ENCODE results near the gene PKIG.

PKIG gene

DNA sequence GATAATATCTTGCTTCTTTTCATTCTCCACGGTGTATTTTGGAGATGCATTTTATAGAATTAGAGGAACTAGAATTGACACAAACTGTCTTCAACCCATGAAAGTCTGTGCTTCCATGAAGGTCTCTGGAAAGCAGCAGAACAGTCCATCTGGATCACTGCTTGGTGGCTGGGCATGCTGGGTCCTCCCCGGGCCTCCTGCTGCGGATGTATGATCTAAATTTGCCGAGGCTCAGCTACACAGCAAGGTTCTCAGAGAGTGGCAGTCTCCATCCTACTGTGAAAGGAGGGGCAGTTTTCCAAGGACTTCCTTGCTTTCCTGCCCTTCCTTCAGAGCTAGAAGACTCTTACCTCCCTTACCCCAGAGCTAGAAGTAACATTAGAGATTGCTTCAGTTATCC, 15.1 kb downstream of the PKIG start:
- Histone ChIP-seq H3K4me1 (ENCODE audit: control insufficient read depth in 2 of 2, insufficient read depth in 1 of 2, low read depth in 1 of 2, low read length in 2 of 2) (peaks cover 1 to 15% of the 10 kb centered on the region in 2 donors), H3K27ac (replicated peaks; ENCODE audit: low read length) (no peak overlapping the region), H3K4ac (ENCODE audit: low read length) (no peak overlapping the region), H3K4me2 (ENCODE audit: insufficient read depth, low read length, poor library complexity, severe bottlenecking) (no peak overlapping the region), H2BK120ac (ENCODE audit: low read depth, low read length) (no peak overlapping the region), H3K79me1 (ENCODE audit: low read depth, low read length) (no peaks in the 10 kb centered on the region), H3K9ac (ENCODE audit: low read depth, low read length, poor library complexity) (no peak overlapping the region), H2AK5ac (ENCODE audit: low read depth, low read length) (no peak overlapping the region), H3K23ac (ENCODE audit: low read depth, low read length, poor library complexity) (no peak overlapping the region), H3K18ac (ENCODE audit: low read length) (no peak overlapping the region), H3K14ac (ENCODE audit: low read length) (no peak overlapping the region), H3K27me3 (ENCODE audit: control insufficient read depth in 3 of 3, insufficient read depth in 3 of 3, low read depth in 1 of 3, low read length in 3 of 3) (no peaks in the 10 kb centered on the region), H2BK15ac (ENCODE audit: low read length) (no peak overlapping the region), H3K4me3 (ENCODE audit: low read length in 2 of 2) (no peak overlapping the region), H4K91ac (ENCODE audit: low read depth, low read length, poor library complexity) (no peak overlapping the region), H2AFZ (ENCODE audit: low read length) (no peak overlapping the region), H4K8ac (ENCODE audit: low read depth, low read length) (no peak overlapping the region), H2BK12ac (ENCODE audit: low read length) (no peak overlapping the region), H2BK5ac (ENCODE audit: low read length) (no peak overlapping the region), H3K36me3 (replicated peaks in 1 of 2; ENCODE audit: control insufficient read depth in 2 of 2, insufficient read depth in 2 of 2, low read length in 2 of 2) (peaks cover 0 to under 1% of the 10 kb centered on the region in 2 donors), H3K9me3 (replicated peaks in 1 of 2; ENCODE audit: control insufficient read depth in 2 of 2, insufficient read depth in 1 of 2, low read depth in 1 of 2, low read length in 2 of 2) (no peaks in the 10 kb centered on the region)
- DNase-seq (ENCODE audit: low spot score): no peak
- no CpG with 5 or more reads among the region's 4 CpGs for WGBS, 2 donors (ENCODE audit: extremely low coverage in 2 of 2, insufficient read length in 2 of 2, insufficient replicate concordance in 1 of 2)

DNA sequence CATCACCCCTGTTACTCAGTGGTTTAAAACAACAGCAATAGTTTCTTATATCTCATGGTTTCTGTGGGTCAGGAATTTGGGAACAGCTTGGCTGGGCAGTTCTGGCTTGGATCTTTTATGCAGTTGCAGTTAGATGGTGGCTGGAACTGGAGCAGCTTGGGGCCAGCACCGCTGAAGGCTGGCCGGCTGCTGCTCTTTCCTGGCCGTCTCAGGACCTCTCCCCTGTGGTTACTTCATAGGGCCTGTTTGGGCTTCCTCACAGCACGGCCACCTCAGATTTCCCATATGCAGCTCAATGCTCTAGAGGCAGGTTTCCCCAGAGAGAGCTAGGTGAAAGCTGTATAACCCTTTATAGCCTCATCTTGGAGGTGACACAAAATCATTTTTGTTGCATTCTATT, 15.6 kb downstream of the PKIG start:
- Histone ChIP-seq H2BK12ac (ENCODE audit: low read length) (no peak overlapping the region), H2BK120ac (ENCODE audit: low read depth, low read length) (no peak overlapping the region), H4K8ac (ENCODE audit: low read depth, low read length) (no peak overlapping the region), H2AK5ac (ENCODE audit: low read depth, low read length) (no peak overlapping the region), H3K36me3 (replicated peaks in 1 of 2; ENCODE audit: control insufficient read depth in 2 of 2, insufficient read depth in 2 of 2, low read length in 2 of 2) (no peaks in the 10 kb centered on the region), H3K4ac (ENCODE audit: low read length) (no peak overlapping the region), H3K4me1 (ENCODE audit: control insufficient read depth in 2 of 2, insufficient read depth in 1 of 2, low read depth in 1 of 2, low read length in 2 of 2) (peaks cover 1 to 15% of the 10 kb centered on the region in 2 donors), H3K23ac (ENCODE audit: low read depth, low read length, poor library complexity) (no peak overlapping the region), H3K14ac (ENCODE audit: low read length) (no peak overlapping the region), H3K4me2 (ENCODE audit: insufficient read depth, low read length, poor library complexity, severe bottlenecking) (no peak overlapping the region), H2BK15ac (ENCODE audit: low read length) (no peak overlapping the region), H3K4me3 (ENCODE audit: low read length in 2 of 2) (no peak overlapping the region), H3K18ac (ENCODE audit: low read length) (no peak overlapping the region), H3K79me1 (ENCODE audit: low read depth, low read length) (no peaks in the 10 kb centered on the region), H4K91ac (ENCODE audit: low read depth, low read length, poor library complexity) (no peak overlapping the region), H3K9me3 (replicated peaks in 1 of 2; ENCODE audit: control insufficient read depth in 2 of 2, insufficient read depth in 1 of 2, low read depth in 1 of 2, low read length in 2 of 2) (no peaks in the 10 kb centered on the region), H2AFZ (ENCODE audit: low read length) (no peak overlapping the region), H3K27me3 (ENCODE audit: control insufficient read depth in 3 of 3, insufficient read depth in 3 of 3, low read depth in 1 of 3, low read length in 3 of 3) (no peaks in the 10 kb centered on the region), H3K27ac (replicated peaks; ENCODE audit: low read length) (no peak overlapping the region), H3K9ac (ENCODE audit: low read depth, low read length, poor library complexity) (no peak overlapping the region), H2BK5ac (ENCODE audit: low read length) (no peak overlapping the region)
- WGBS, 2 donors (ENCODE audit: extremely low coverage in 2 of 2, insufficient read length in 2 of 2, insufficient replicate concordance in 1 of 2): no CpG with 5 or more reads among the region's 4 CpGs
- DNase-seq (ENCODE audit: low spot score): no peak

DNA sequence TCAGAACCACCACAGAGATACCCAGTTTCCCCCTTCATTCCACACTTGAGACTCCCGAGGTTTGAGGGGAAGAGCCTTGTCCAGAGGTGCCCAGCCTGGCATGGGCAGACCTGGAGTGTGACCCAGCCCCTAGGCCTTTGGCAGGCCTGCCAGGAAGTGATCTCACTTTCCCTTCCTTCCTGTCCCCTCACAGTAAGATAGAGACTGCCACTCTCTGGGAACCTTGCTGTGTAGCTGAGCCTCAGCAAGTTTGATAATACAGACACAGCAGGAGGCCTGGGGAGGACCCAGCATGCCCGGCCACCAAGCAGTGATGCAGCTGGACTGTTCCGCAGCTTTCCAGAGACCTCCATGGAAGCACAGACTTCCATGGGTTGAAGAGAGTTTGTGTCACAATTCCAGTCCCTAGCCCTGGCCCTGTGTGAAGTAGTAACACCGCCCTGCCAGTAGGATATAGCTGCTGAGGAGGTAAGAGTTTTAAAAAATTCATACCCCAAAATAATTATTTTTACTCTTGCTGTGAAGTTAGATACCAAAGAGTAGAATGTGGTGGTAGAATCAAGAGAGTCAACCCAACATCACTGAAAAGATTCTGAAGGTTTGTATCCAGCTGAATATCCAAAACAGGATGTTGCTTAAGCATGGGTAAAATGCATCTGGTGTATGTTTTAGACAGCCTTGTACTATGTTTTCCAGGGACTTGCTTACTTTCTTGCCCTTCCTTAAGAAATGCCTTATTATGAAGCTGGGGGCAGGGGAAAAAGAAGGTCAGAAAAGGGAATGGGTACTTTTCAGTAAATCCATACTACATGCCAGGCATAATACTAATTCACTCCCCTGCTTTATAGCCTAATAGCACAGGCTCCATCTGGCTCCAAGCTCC, 16.3 kb downstream of the PKIG start:
- no peak for DNase-seq (ENCODE audit: low spot score)
- Histone ChIP-seq H4K8ac (ENCODE audit: low read depth, low read length) (no peak overlapping the region), H4K91ac (ENCODE audit: low read depth, low read length, poor library complexity) (no peak overlapping the region), H2AK5ac (ENCODE audit: low read depth, low read length) (no peak overlapping the region), H3K4me2 (ENCODE audit: insufficient read depth, low read length, poor library complexity, severe bottlenecking) (no peak overlapping the region), H2BK120ac (ENCODE audit: low read depth, low read length) (no peak overlapping the region), H3K9ac (ENCODE audit: low read depth, low read length, poor library complexity) (no peak overlapping the region), H3K23ac (ENCODE audit: low read depth, low read length, poor library complexity) (no peak overlapping the region), H3K36me3 (replicated peaks in 1 of 2; ENCODE audit: control insufficient read depth in 2 of 2, insufficient read depth in 2 of 2, low read length in 2 of 2) (no peaks in the 10 kb centered on the region), H2BK12ac (ENCODE audit: low read length) (no peak overlapping the region), H3K4ac (ENCODE audit: low read length) (no peak overlapping the region), H3K4me3 (ENCODE audit: low read length in 2 of 2) (no peak overlapping the region), H3K27ac (replicated peaks; ENCODE audit: low read length) (no peak overlapping the region), H2BK5ac (ENCODE audit: low read length) (no peak overlapping the region), H3K18ac (ENCODE audit: low read length) (no peak overlapping the region), H3K9me3 (replicated peaks in 1 of 2; ENCODE audit: control insufficient read depth in 2 of 2, insufficient read depth in 1 of 2, low read depth in 1 of 2, low read length in 2 of 2) (no peaks in the 10 kb centered on the region), H2AFZ (ENCODE audit: low read length) (no peak overlapping the region), H3K27me3 (ENCODE audit: control insufficient read depth in 3 of 3, insufficient read depth in 3 of 3, low read depth in 1 of 3, low read length in 3 of 3) (no peaks in the 10 kb centered on the region), H3K79me1 (ENCODE audit: low read depth, low read length) (no peaks in the 10 kb centered on the region), H3K4me1 (ENCODE audit: control insufficient read depth in 2 of 2, insufficient read depth in 1 of 2, low read depth in 1 of 2, low read length in 2 of 2) (peaks cover 1 to 15% of the 10 kb centered on the region in 2 donors), H3K14ac (ENCODE audit: low read length) (no peak overlapping the region), H2BK15ac (ENCODE audit: low read length) (no peak overlapping the region)
- WGBS, 2 donors (ENCODE audit: extremely low coverage in 2 of 2, insufficient read length in 2 of 2, insufficient replicate concordance in 1 of 2): no CpG with 5 or more reads among the region's 4 CpGs

DNA sequence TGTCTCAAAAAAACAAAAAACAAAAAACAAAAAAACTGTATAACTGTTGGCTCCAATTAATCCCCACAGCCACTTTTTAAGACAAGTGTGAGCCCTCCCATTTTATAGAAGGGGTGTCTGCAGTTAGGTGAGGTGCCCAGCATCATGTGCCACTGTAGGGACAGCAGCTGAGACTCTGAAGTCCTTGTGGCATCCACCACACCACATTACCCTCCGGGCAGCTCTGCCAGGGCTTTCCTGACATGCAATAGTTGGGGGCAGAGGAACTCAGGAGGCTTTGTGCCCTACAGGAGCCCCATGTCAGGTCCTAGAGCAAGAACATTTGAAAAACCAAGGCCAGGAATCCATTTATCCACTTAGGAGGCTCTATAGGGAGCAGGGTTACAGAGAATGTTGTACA, 17.3 kb downstream of the PKIG start:
- H2BK12ac ChIP-seq (ENCODE audit: low read length): no peak overlapping the region
- WGBS, 2 donors (ENCODE audit: extremely low coverage in 2 of 2, insufficient read length in 2 of 2, insufficient replicate concordance in 1 of 2): no CpG with 5 or more reads among the region's 1 CpG

More for the DNA sequence above, 17.3 kb downstream of the PKIG start:
- Histone ChIP-seq H3K9me3 (replicated peaks in 1 of 2; ENCODE audit: control insufficient read depth in 2 of 2, insufficient read depth in 1 of 2, low read depth in 1 of 2, low read length in 2 of 2) (no peaks in the 10 kb centered on the region), H2BK15ac (ENCODE audit: low read length) (no peak overlapping the region), H2AK5ac (ENCODE audit: low read depth, low read length) (no peak overlapping the region), H3K23ac (ENCODE audit: low read depth, low read length, poor library complexity) (no peak overlapping the region), H3K18ac (ENCODE audit: low read length) (no peak overlapping the region), H3K14ac (ENCODE audit: low read length) (no peak overlapping the region), H3K4ac (ENCODE audit: low read length) (no peak overlapping the region), H3K4me3 (ENCODE audit: low read length in 2 of 2) (no peak overlapping the region), H2BK5ac (ENCODE audit: low read length) (no peak overlapping the region), H2AFZ (ENCODE audit: low read length) (no peak overlapping the region), H3K27ac (replicated peaks; ENCODE audit: low read length) (no peak overlapping the region), H3K36me3 (replicated peaks in 1 of 2; ENCODE audit: control insufficient read depth in 2 of 2, insufficient read depth in 2 of 2, low read length in 2 of 2) (no peaks in the 10 kb centered on the region), H2BK120ac (ENCODE audit: low read depth, low read length) (no peak overlapping the region), H4K91ac (ENCODE audit: low read depth, low read length, poor library complexity) (no peak overlapping the region), H3K9ac (ENCODE audit: low read depth, low read length, poor library complexity) (no peak overlapping the region), H4K8ac (ENCODE audit: low read depth, low read length) (no peak overlapping the region), H3K79me1 (ENCODE audit: low read depth, low read length) (no peaks in the 10 kb centered on the region), H3K4me1 (ENCODE audit: control insufficient read depth in 2 of 2, insufficient read depth in 1 of 2, low read depth in 1 of 2, low read length in 2 of 2) (peaks cover 1 to 15% of the 10 kb centered on the region in 2 donors), H3K27me3 (ENCODE audit: control insufficient read depth in 3 of 3, insufficient read depth in 3 of 3, low read depth in 1 of 3, low read length in 3 of 3) (no peaks in the 10 kb centered on the region), H3K4me2 (ENCODE audit: insufficient read depth, low read length, poor library complexity, severe bottlenecking) (no peak overlapping the region)
- no peak for DNase-seq (ENCODE audit: low spot score)

Measured in neuronal stem cell (in vitro differentiated cells).